ENCODE results near the gene EFCAB6. TPM values are rescaled to one million over a fixed set of nuclear protein-coding genes. Genes with fewer than 3 reads are reported as not detected.

EFCAB6 gene
- total and polyA plus RNA-seq, 2 of the 4 experiments (the other 2 are of a cell fraction), result 0.44 to 1.1 TPM

DNA sequence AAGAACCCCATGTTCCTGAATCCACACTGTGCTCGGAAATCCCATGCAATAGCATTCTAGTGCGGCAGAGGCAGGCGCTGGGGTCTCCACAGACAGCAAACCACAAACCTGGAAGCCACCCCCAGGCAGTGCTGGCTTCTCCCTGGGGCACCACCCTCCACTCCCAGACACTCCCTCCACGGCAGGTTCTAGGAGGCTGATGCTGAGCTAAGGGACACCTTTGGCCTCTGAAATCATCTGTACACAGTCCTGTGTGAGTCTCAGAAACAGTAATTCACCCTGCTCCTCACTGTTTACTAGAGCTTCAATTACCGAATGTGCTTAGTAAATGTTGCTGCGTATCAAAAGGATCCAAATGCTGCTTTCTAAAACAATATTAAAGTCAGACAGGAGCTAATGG is 129.3 kb downstream of the EFCAB6 start:
- dilution Hi-C loops (cut with HindIII; ENCODE audit: low sequenced_read_pairs, unreplicated experiment), result no loop called here
- Histone ChIP-seq H2AFZ (replicated peaks; ENCODE audit: low read length, poor library complexity) (no peak overlapping the region), H3K4ac (ENCODE audit: low read depth, low read length) (no peak overlapping the region), H2BK5ac (ENCODE audit: low read depth, low read length, poor library complexity, severe bottlenecking) (no peak overlapping the region), H4K8ac (ENCODE audit: low read depth in 2 of 2, low read length in 2 of 2) (no peak overlapping the region), H3K56ac (ENCODE audit: extremely low read depth, insufficient read depth, low read length) (no peak overlapping the region), H3K9me3 (ENCODE audit: control insufficient read depth, insufficient read depth, low read length) (no peaks in the 10 kb centered on the region), H4K20me1 (ENCODE audit: insufficient read depth, low read length) (no peaks in the 10 kb centered on the region), H4K91ac (ENCODE audit: insufficient read depth, low read depth, low read length) (no peak overlapping the region), H3K36me3 (ENCODE audit: control insufficient read depth, insufficient read depth, low read length) (no peaks in the 10 kb centered on the region), H3K27me3 (ENCODE audit: control insufficient read depth, insufficient read depth, low read length) (no peaks in the 10 kb centered on the region; the same call in 1 of the 2 replicates), H3K23ac (ENCODE audit: low read depth, low read length) (no peak overlapping the region), H3K4me2 (ENCODE audit: low read depth, low read length) (no peak overlapping the region), H2AK9ac (replicated peaks; ENCODE audit: low read depth, low read length, poor library complexity) (no peak overlapping the region), H3K9me1 (ENCODE audit: insufficient read depth, low read length) (no peaks in the 10 kb centered on the region), H3K14ac (replicated peaks; ENCODE audit: low read depth, low read length) (no peak overlapping the region), H4K5ac (ENCODE audit: low read depth, low read length) (no peak overlapping the region), H2BK15ac (ENCODE audit: low read depth, low read length) (no peak overlapping the region), H2BK20ac (ENCODE audit: low read depth, low read length) (no peak overlapping the region), H3K79me1 (ENCODE audit: low read depth in 1 of 2, low read length in 2 of 2) (no peaks in the 10 kb centered on the region), H2BK120ac (ENCODE audit: low read depth, low read length) (no peak overlapping the region), H3K4me3 (ENCODE audit: insufficient read depth, low read depth, low read length) (no peak overlapping the region), H3K27ac (ENCODE audit: insufficient read depth, low read length) (no peak overlapping the region), H2AK5ac (ENCODE audit: low read depth, low read length) (no peak overlapping the region), H3K9ac (ENCODE audit: low read depth, low read length) (no peak overlapping the region), H3K4me1 (ENCODE audit: control insufficient read depth, insufficient read depth, low read length) (no peaks in the 10 kb centered on the region), H3K18ac (ENCODE audit: low read depth, low read length) (no peak overlapping the region)
- no TSS peak for BruUV-seq (replicated peaks)
- ChIA-PET CTCF (no interaction called here), POLR2A (ENCODE audit: unreplicated experiment) (no interaction called here)
- WGBS, 2 experiments (ENCODE audit: extremely low coverage in 2 of 2, insufficient read length in 1 of 2), result 80% methylated on average over 2 of the region's 6 CpGs; no CpG with 5 or more reads in 1 of the 2 experiments
- intact Hi-C loops (cut with micrococcal nuclease), result no loop called here
- no peak for DNase-seq
- no peak for ATAC-seq (ENCODE audit: low read depth)
- in situ Hi-C loops (cut with MboI; ENCODE audit: low sequenced_read_pairs), result no loop called here
- TF ChIP-seq CHD1 (IDR thresholded peaks at IDR 0.05; ENCODE audit: low read depth, low read length), result no peak
- no peak for TF ChIP-seq CEBPB (IDR thresholded peaks at IDR 0.05; ENCODE audit: low read depth, low read length)
- TF ChIP-seq NFE2L2 (IDR thresholded peaks at IDR 0.05; ENCODE audit: low read depth, low read length), result no peak
- TF ChIP-seq RFX5 (IDR thresholded peaks at IDR 0.05; ENCODE audit: low read depth, low read length), result no peak
- no peak for TF ChIP-seq MAFK (IDR thresholded peaks at IDR 0.05; ENCODE audit: low read depth, low read length)
- TF ChIP-seq, protein P1, sequence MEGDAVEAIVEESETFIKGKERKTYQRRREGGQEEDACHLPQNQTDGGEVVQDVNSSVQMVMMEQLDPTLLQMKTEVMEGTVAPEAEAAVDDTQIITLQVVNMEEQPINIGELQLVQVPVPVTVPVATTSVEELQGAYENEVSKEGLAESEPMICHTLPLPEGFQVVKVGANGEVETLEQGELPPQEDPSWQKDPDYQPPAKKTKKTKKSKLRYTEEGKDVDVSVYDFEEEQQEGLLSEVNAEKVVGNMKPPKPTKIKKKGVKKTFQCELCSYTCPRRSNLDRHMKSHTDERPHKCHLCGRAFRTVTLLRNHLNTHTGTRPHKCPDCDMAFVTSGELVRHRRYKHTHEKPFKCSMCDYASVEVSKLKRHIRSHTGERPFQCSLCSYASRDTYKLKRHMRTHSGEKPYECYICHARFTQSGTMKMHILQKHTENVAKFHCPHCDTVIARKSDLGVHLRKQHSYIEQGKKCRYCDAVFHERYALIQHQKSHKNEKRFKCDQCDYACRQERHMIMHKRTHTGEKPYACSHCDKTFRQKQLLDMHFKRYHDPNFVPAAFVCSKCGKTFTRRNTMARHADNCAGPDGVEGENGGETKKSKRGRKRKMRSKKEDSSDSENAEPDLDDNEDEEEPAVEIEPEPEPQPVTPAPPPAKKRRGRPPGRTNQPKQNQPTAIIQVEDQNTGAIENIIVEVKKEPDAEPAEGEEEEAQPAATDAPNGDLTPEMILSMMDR (conservative IDR thresholded peaks at IDR 0.05; ENCODE audit: low read depth, low read length), result no peak
- no peak for TF ChIP-seq SMC3 (IDR thresholded peaks at IDR 0.05; ENCODE audit: low read depth, low read length)
- no peak for TF ChIP-seq MAZ (IDR thresholded peaks at IDR 0.05; ENCODE audit: borderline replicate concordance, low read depth, low read length)
- TF ChIP-seq, protein P2, sequence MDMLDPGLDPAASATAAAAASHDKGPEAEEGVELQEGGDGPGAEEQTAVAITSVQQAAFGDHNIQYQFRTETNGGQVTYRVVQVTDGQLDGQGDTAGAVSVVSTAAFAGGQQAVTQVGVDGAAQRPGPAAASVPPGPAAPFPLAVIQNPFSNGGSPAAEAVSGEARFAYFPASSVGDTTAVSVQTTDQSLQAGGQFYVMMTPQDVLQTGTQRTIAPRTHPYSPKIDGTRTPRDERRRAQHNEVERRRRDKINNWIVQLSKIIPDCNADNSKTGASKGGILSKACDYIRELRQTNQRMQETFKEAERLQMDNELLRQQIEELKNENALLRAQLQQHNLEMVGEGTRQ (IDR thresholded peaks at IDR 0.05; ENCODE audit: low read depth, low read length), result no peak
- TF ChIP-seq FOS (IDR thresholded peaks at IDR 0.05; ENCODE audit: low read depth, low read length), result no peak
- TF ChIP-seq MXI1 (IDR thresholded peaks at IDR 0.05; ENCODE audit: borderline replicate concordance, low read depth, low read length), result no peak
- no peak for TF ChIP-seq POLR2A (IDR thresholded peaks at IDR 0.05; ENCODE audit: low read depth, low read length)
- TF ChIP-seq, protein P3, sequence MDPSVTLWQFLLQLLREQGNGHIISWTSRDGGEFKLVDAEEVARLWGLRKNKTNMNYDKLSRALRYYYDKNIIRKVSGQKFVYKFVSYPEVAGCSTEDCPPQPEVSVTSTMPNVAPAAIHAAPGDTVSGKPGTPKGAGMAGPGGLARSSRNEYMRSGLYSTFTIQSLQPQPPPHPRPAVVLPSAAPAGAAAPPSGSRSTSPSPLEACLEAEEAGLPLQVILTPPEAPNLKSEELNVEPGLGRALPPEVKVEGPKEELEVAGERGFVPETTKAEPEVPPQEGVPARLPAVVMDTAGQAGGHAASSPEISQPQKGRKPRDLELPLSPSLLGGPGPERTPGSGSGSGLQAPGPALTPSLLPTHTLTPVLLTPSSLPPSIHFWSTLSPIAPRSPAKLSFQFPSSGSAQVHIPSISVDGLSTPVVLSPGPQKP (IDR thresholded peaks at IDR 0.05; ENCODE audit: borderline replicate concordance, low read depth, low read length), result no peak
- no peak for TF ChIP-seq RAD21 (IDR thresholded peaks at IDR 0.05; ENCODE audit: low read length)
- TF ChIP-seq RCOR1 (IDR thresholded peaks at IDR 0.05; ENCODE audit: insufficient replicate concordance, low read length), result no peak
- TF ChIP-seq BHLHE40 (IDR thresholded peaks at IDR 0.05; ENCODE audit: low read depth, low read length), result no peak
